GM04503 (cell line): Measurements from ENCODE around the gene LBHD1.
"Not testable (repeated sequence)": the region's sequence is repeated elsewhere in the genome, so short reads cannot be mapped to it uniquely, and the experiment has no call there.

Experiments used
- DNase-seq: peaks from one replicate; pipeline ENCODE4 v3.0.0-alpha.2; 2012; ENCODE audit warnings: low read depth

The LBHD1 gene

DNA sequence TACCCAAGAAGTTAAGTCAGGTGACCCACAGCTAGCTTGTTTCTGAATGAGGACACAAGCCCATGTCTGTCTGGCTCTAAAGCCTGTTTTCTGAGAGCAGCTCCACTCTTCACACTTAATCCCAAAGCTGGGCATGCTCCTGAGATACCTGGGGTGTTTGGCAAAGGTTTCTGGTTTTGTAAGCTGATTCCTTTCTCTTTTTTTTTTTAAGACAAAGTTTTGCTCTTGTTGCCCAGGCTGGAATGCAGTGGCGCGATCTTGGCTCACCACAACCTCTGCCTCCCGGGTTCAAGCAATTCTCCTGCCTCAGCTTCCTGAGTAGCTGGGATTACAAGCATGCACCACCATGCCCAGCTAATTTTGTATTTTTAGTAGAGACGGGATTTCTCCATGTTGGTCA, 21.6 kb upstream of the LBHD1 start:
- DNase-seq: not testable (repeated sequence)

GRCh38 chr11:62689421-62690183, 17.5 kb upstream of the LBHD1 start, which contains the start of gene LRRN4CL:
TSS of gene LRRN4CL (minus strand) at chr11:62689530. CDS start at chr11:62688508, 1,022 bp downstream.
- DNase-seq: peak; percentile 94

GRCh38 chr11:62688491-62688890, 16.4 kb upstream of the LBHD1 start:
- DNase-seq: no peak

- no peak for DNase-seq
These were observed 15.7 kb upstream of the LBHD1 start for GRCh38 chr11:62687508-62688396.

- no peak for DNase-seq
These were observed 10.5 kb upstream of the LBHD1 start for GRCh38 chr11:62682518-62682917.

DNA sequence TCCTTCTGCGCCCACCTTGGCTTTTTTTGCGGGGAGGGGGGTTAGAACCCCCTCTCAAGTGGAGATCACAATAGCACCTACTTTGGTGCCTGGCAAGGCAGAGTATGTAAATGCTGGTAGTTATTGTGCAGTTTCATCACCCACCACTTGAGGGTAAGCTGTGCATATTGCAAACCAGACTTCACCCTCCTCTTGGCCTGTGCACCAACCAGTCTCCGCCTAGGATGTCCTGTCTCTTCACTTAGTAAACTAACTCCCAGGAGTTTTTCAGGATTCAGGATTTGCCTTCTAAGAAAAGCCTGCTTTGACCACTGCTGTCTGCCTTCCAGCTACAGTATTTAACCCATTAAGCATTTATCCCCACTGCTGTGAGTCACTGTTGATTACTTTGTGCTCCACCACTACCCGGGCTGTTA, 8.8 kb upstream of the LBHD1 start:
- DNase-seq: peak; percentile 65

DNA sequence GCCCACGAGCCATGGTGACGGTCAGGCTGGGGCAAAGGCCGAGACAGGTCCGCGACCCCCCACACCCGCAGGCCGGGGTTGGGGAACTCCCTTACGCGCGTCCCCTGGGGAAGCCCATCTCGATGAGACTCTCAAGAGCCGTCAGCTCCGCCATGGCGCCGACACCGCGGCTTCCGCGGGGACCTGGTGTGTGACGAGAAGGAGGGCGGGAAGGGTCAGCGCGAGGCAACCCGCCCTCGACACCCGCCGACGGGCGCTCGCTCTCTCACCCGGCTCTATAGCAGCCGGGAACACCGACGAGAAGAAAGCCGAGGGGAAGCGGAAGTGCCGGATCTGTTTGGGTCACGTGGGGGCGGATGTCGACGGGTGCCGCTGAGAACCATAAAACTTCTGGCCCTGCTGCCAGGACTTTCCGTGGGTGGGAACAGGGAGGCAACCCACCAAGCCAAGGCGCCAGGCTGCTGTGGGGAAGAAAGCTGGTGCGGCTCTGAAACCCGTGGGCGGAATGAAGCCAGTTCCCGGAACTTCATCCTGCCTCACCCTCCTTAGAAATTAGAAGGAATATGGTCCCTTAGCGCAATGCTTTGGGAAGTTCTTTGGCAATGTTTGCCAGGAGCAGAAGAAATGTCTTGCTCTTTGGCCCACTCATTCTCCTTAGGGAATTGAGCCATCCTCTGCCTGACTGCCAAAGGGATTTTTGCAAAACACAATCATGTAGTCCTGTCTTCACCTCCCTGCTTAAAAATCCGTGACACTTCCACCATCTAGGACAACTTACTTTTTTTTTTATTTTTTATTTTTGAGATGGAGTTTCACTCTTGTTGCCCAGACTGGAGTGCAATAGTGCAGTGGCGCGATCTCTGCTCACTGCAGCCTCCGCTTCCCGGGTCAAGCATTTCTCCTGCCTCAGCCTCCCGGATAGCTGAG, 7.0 kb upstream of the LBHD1 start, which contains the start of gene UBXN1:
Gene UBXN1, minus strand, starts transcription at position 304 of the 927 bp plus-strand sequence. Its CDS starts 150 bp downstream, at position 154.
- peak; percentile 94 for DNase-seq

DNA sequence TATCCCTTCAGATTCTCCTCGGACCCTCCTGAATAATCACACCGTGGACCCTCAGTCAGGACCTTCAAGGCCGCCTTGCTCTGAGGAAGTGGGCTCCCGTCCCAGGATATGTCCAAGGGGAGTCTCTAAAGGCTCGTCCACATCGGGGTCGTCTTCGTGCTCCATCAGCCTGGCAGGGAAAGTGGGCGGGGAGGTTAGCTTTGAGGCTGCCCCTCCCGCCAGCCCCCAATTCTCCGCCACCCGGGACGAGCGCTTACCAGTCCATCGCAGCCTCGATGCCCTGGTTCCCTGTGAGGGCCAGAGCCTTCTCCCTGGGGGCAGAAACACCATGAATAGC, 6.3 kb upstream of the LBHD1 start:
- no peak for DNase-seq

DNA sequence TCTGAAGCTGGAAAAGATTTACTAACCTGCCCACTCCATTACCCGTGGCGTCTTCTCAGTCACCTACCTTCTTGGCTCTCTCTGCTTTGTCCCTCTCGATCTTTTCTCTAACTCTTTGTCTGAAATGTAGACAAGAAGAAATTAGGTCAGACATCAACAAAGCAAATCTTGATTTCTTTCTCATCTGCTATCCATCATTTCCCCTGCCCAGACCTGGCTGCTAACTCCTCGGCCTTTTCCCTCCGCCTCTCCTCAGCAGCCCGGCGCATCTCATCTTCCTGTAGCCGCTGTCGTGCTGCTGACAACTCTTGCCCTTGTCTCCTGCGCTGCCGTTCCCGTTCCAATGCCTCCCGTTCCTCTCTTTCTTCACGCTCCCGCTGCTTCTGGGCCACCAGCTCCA, 5.6 kb upstream of the LBHD1 start:
- DNase-seq: no peak

GRCh38 chr11:62677156-62677555, 5.1 kb upstream of the LBHD1 start:
- DNase-seq: no peak

- DNase-seq: no peak
These were observed 4.6 kb upstream of the LBHD1 start for GRCh38 chr11:62676698-62677097.

GRCh38 chr11:62675415-62675814, 3.3 kb upstream of the LBHD1 start:
- not testable (repeated sequence) for DNase-seq

DNA sequence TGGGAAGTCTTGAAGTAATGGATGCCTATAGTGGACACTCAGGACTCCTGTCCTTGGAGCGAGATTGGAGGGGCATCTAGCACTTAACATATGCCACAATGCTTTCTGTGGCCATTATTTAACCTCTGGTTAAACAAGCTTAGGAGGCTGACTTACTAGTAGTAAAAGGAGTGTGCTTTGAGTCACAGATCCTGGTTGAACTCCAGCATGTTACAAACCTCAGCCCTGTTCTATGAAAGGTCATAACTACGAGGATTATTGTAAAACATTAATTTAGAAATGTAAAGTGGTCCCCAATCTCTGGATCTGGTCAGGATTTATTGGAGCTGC, 1.1 kb upstream of the LBHD1 start:
- DNase-seq: no peak

- DNase-seq: no peak
These were observed 845 bp downstream of the LBHD1 start for GRCh38 chr11:62671236-62671607.

DNA sequence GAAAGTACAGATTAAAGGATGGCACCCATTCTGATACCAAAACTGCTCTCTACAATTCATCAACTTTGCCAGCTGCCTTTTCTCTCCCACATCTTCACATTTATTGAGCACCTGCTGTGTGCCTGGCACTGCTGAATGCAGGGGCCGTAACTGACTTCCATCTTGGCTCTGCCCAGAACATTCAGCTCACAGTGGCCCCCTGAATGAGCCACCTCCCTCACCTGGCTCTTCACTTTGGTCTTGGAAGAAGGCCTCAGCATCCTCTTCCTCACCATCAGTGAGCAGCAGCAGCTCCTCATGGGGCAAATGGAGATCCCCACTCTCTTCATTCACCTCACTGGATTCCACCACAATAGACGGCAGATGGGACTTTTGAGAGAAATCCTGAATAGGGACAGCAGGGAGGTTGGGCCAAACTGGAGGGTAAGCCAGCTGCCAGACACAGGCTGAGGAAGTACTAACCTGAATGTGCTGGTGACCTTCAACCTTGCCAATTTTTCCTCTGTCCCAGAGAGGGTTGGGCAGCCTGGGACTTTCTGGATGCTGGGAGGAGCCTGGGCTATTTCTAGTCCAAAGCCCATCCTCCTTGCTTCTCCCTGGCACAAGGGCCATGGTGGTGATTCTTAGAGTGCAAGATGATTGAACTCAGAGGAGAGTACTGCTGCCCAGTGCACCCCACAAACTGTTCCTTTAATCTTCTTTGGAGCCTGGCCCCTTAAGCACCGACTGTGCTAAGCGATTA, 2.5 kb downstream of the LBHD1 start:
- no peak for DNase-seq

DNA sequence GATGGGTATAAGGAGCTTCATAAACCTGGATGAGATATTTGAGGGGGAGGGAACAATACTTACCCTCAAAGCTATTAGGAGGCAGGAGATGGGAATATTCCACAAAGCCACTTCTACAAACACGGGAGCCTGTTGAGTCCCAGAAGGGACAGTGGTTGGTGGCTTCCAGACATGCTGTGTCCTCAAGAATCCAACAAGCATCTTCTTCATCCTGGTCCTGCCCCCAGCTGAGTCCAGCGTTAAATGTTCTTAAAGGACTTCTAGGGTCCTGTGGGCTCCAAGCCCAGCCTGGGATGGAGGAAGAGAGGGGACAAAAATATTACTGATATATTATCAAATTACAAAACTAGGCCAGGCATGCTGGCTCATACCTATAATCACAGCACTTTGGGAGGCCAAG, 4.6 kb downstream of the LBHD1 start:
- no peak for DNase-seq

DNA sequence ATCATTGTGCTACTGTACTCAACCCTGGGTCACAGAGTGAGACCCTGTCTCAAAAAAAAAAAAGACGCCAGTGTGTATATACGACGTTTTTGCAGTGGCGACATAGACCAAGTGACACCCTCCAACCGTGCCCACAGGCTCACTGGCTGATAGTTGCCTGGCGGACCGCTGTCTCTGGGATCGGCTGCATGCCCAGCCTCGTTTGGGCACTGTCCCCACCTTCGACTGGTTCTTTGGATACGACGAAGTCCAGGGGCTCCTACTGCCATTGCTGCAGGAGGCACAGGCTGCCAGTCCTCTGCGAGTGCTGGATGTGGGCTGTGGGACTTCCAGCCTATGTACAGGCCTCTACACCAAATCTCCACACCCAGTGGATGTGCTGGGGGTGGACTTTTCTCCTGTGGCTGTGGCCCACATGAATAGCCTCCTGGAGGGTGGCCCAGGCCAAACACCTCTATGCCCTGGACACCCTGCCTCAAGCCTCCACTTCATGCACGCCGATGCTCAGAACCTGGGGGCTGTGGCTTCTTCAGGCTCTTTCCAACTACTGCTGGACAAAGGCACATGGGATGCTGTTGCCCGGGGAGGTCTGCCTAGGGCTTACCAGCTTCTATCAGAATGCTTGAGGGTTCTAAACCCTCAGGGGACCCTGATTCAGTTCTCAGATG, 5.7 kb downstream of the LBHD1 start:
- DNase-seq: no peak

- DNase-seq: peak; percentile 22
These were observed 6.3 kb downstream of the LBHD1 start for GRCh38 chr11:62665599-62666258.

DNA sequence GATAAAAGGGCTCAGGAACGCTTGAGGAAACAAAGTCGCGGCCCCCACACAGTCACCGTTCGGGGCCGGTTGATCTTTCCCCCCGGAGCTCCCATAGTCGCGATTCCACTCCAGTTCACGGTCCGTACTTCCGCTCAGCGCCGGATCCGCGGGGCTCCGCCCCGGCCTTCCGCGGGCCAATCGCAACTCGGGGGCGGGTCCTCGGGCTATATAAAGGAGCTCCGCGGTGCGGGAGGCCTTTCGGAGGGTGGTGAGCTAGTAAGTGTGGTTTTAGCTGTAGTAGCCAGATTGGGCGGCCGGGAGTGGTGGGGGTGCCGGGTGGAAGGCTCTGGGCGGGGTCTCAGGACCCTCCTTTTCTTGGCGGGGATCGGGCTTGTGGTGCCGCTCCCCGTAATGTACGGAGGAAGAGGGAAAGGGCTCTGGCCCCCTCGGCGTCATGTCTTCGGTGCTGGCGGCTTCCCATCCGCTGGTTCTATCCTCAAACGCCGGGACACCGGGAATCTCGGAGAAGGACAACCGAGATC, 6.9 kb downstream of the LBHD1 start, which contains the start of the genes C11orf98 and CSKMT:
Gene C11orf98, minus strand, starts transcription at position 136 of the 524 bp plus-strand sequence. Its CDS starts 41 bp downstream, at position 95.
Gene CSKMT, plus strand, starts transcription at position 238 of the 524 bp plus-strand sequence. CDS start 568 bp downstream, outside the sequence.
- peak; percentile 65 for DNase-seq
